GM18867 (cell line): ENCODE results near the gene DRD3.

Source experiments
- ATAC-seq: cut with Tn5 transposase; IDR thresholded peaks from one replicate; pipeline ENCODE4 v1.9.1; 2021; ENCODE audit warnings: mild to moderate bottlenecking, moderate library complexity; ENCODE audit not compliant: unreplicated experiment

The DRD3 gene

DNA sequence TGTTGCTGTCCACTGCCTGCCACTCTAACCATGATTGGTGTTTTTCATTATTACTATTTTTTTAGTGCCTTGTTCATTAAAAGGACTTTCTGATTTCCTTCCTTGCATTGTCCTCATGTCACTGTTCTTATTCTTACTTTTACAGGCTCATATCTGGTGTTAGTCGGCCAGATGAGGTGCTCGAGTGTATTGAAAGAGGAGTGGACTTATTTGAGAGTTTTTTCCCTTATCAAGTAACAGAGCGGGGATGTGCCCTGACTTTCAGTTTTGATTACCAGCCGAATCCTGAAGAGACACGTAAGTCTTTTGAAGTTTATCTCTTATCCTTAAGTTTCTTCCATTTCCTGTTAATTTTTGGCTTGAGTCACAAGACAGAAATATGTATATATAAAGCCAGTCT is 99.1 kb downstream of the DRD3 start:
- ATAC-seq, result no peak

DNA sequence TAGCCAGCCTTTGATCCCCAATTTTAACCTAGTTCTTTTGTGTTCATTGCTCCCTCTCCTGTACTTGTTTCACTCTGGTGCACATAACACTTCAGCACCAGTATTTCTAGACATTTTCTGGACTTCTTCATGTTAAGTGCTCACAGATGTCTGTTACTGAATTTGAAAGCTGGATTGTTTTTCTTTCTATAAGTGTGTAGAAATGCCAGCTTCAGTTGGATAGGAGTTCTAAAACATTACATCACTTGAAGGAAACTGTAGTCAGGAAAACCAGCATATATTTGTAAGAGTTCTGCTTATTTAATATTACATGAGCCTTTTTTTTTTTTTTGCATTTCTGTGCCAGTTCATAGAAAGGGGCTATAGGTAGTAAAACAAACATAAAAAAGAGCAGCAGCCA is 100.7 kb downstream of the DRD3 start:
- ATAC-seq, result no peak
